ENCODE results near the gene NDUFS4.

The NDUFS4 gene

GRCh38 chr5:53582225-53582624 lies 21.8 kb downstream of the NDUFS4 start:
- DNase-seq (ENCODE audit: low read depth), result no peak
- H3K4me3 ChIP-seq (ENCODE audit: low read length), result no peak overlapping the region
- no peak for TF ChIP-seq CTCF (conservative IDR thresholded peaks at IDR 0.05; ENCODE audit: low read length)

- no peak overlapping the region for H3K4me3 ChIP-seq (ENCODE audit: low read length)
- no peak for TF ChIP-seq CTCF (conservative IDR thresholded peaks at IDR 0.05; ENCODE audit: low read length)
- DNase-seq (ENCODE audit: low read depth), result no peak
These were observed 30.3 kb downstream of the NDUFS4 start for GRCh38 chr5:53590759-53591158.

- no peak overlapping the region for H3K4me3 ChIP-seq (ENCODE audit: low read length)
- no peak for DNase-seq (ENCODE audit: low read depth)
- no peak for TF ChIP-seq CTCF (conservative IDR thresholded peaks at IDR 0.05; ENCODE audit: low read length)
These were observed 34.0 kb downstream of the NDUFS4 start for GRCh38 chr5:53594419-53594818.

GRCh38 chr5:53597894-53598293 lies 37.5 kb downstream of the NDUFS4 start:
- H3K4me3 ChIP-seq (ENCODE audit: low read length), result no peak overlapping the region
- DNase-seq (ENCODE audit: low read depth), result no peak
- no peak for TF ChIP-seq CTCF (conservative IDR thresholded peaks at IDR 0.05; ENCODE audit: low read length)

- peak; percentile 12 for DNase-seq (ENCODE audit: low read depth)
- TF ChIP-seq CTCF (conservative IDR thresholded peaks at IDR 0.05; ENCODE audit: low read length), result no peak
- no peak overlapping the region for H3K4me3 ChIP-seq (ENCODE audit: low read length)
These were observed 41.1 kb downstream of the NDUFS4 start for GRCh38 chr5:53601570-53601969.

- no peak for TF ChIP-seq CTCF (conservative IDR thresholded peaks at IDR 0.05; ENCODE audit: low read length)
- DNase-seq (ENCODE audit: low read depth), result peak; percentile 25
- H3K4me3 ChIP-seq (ENCODE audit: low read length), result no peak overlapping the region
These were observed 42.7 kb downstream of the NDUFS4 start for GRCh38 chr5:53603009-53603687.

- no peak overlapping the region for H3K4me3 ChIP-seq (ENCODE audit: low read length)
- DNase-seq (ENCODE audit: low read depth), result no peak
- TF ChIP-seq CTCF (conservative IDR thresholded peaks at IDR 0.05; ENCODE audit: low read length), result no peak
These were observed 43.9 kb downstream of the NDUFS4 start for GRCh38 chr5:53604309-53604708.
